SK-MEL-5 (cell line): ENCODE data around the gene BRSK2. TPM values are rescaled to one million over a fixed set of nuclear protein-coding genes. Genes with fewer than 3 reads are reported as not detected.

ENCODE experiments used
- DNase-seq: peaks from one replicate; pipeline ENCODE4 v3.0.0-alpha.2; 2016; ENCODE audit warnings: low read depth, low spot score
- in situ Hi-C: cut with HindIII; loops from 2 replicates; pipeline ENCODE4 v1.10.0; 2016; ENCODE audit warnings: low sequenced_read_pairs, high pct_unique_total_duplicates, low pct_unique_long_range_greater_than_20kb
- total RNA-seq: library from RNA; depleted of rRNA; stranded (reverse); fragments of >200 nt; shearing (Covaris generic); gene quantifications from 2 replicates; pipeline ENCODE4 v1.2.3, GENCODE V29; 2014

BRSK2 gene
- total RNA-seq, 1 experiment from 2014 or later, result 4.5 TPM

- DNase-seq, result no peak
Measured at GRCh38 chr11:1390569-1391164, 933 bp downstream of the BRSK2 start.

DNA sequence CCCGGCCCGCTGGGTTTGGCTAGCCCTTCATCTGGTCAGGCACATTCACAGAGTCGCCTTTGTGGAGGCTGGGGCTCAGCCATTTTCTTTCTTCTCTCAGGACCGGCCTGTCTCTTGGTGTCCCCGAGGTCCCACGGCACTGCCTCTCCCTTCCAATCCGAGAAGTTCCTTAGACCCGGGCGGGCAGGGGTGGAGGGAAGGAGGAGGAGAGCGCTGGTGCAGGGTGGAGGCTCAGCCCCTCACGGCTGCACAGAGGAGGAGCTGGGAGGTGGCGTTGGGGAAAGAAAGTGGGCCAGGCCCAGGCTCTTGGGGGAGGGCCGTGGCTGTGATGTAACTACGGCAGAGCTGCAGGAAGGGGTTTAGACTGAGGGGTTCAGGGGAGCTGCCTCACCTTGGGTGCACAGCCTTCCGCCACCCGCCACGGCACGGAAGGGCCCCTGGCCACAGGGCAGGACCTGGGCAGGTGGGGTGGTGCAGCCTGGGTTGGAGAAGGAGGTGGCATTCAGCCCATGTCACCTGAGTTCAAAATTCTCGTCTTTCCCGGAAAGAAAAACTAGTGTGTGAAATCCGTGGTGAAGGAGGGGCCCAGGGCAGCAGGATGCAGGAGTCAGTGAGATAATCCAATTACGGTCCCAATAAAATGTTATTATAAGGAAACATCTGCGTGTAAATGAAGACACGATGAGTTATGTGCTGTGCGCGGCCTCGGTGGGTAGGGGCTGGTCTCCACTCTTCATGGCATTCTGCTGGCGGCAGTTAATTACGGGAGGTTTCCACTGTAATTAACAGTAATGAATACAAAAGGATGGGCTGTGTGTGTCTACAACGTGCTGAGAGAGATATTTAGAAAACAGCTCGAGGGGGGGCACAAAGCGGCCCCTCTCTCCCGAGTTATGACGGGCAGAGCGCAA lies 1.7 kb downstream of the BRSK2 start:
- in situ Hi-C loops, result no loop called here

More at GRCh38 chr11:1390569-1391164, 933 bp downstream of the BRSK2 start:
- in situ Hi-C loops, result no loop called here

GRCh38 chr11:1392111-1392510 lies 2.4 kb downstream of the BRSK2 start:
- in situ Hi-C loops, result no loop called here
- DNase-seq, result no peak

More for the DNA sequence above, 1.7 kb downstream of the BRSK2 start:
- no peak for DNase-seq

- in situ Hi-C loops, result no loop called here
- no peak for DNase-seq
Measured at GRCh38 chr11:1392561-1392960, 2.8 kb downstream of the BRSK2 start.

GRCh38 chr11:1393038-1393710 lies 3.4 kb downstream of the BRSK2 start:
- in situ Hi-C loops, result no loop called here
- DNase-seq, result no peak

DNA sequence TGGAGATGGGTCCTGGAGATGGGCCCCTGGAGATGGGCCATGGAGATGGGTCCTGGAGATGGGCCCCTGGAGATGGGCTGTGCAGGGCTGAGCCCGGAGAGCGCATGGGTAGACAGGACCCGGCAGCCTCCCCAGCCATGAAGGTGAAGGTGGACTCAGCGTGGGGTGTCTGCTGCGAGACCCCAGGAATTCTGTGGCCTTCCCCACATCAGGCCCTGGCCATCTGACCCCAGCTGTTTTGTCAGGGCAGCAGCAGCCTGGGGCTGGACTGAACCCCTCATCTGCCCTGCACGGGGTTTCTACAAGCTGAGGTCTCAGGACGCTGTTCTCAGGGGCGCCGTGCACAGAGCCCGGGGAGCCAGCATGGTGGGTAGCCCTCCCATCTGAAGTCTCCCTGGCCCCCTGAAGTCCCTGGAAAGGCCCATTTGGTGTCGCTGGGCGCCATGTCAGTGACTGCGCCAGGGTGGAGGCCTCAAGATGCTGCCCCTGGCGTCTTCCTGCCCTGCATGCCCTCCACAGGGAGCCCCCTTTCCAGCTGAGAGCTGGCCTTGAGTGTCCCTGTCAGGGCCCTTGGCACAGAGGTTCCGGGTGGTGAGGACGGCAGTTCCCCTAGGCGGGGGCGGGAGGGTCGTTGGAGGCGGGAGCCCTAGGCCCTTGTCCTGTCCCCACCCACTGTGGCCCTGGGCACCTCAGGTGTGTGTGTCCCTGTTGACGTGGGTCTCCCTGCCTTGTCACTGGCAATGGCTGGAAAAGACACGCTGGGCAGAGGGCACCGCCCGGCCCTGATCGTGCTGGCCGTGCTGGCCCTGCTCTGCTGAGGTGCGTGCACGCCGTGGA lies 5.4 kb downstream of the BRSK2 start:
- DNase-seq, result no peak
- in situ Hi-C loops, result no loop called here

DNA sequence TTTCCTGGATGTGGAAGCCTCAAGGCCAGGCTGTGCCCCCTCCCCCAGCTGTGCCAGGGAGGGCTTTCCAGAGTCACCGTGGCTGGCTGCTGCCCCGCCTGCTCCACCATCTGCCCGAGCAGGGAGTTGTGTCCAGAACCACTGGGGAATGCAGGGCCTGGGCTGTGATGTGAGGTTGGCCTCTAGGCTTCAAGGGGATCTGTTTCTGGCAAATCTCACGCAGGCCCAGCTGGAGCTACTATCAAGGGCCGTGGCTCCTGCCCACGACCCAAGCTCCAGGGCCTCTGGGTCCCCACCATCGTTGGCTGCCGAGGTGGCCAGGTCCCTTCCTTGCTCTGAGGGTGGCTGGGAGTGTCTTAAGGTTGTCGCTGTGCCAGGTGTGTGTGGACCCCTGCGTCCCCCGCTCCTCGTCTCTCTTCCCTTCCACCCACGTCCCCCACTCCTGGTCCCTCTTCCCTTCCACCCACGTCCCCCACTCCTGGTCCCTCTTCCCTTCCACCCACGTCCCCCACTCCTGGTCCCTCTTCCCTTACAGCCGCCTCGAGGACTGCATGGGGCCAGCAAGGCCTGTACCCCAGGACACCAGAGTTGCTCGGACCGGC lies 6.1 kb downstream of the BRSK2 start:
- in situ Hi-C loops, result no loop called here
- no peak for DNase-seq

DNA sequence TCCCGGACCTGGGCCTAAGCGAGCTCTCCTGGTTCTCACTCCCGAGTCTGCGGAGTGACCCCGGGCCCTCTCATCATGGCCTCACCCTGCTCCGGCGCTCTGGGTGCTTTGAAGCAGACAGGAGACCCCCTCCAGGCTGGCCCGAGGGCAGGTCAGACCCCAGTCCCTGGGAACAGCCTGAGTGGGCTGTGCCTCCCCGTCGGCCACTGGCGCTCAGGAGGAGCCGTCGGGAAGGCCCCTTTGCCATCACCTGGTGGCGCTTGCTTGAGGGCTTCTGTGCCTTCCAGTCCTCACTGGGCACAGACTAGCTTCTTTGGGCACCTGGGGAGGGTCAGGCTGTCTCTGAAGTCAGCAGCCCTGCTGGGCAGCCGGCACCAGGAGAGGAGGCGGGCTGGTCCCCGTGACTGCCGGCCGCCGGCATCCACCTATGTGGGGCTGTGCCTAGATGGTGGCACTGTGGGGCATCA lies 6.7 kb downstream of the BRSK2 start:
- in situ Hi-C loops, result no loop called here
- DNase-seq, result no peak

DNA sequence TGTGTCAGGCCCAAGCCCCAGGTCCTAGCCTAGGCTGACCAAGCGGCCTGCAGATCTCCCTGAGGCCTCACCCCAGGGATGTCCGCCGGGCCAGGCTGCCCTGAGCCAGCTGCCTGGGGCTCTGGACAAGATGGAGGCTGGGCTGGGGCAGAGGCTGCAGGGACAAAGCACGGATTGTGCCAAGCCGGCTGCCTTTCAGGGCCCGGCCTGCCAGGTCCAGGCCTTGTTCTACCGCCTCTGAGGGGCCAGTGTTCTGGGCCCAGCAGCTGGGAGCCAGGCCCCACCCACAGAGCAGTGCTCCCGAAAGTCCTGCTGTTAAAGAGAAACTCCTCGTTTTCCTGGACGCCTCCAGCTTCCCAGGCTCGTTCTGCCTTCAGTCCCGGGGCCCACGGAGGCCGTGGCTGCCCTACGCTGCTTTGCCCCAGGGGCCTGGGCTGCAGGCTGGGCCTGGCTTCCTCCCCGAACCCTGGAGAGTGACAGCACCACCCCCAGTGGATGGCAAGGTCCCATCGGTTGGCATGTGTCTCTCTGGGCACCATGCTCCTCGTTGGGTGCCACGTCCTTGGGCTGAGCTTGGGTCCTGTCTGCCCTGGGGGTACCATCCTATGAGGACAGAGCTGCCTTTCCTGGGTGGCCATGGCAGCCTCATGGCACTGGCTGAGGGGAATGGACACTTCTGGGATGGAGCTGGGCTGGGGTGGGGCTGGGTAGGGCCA lies 7.6 kb downstream of the BRSK2 start:
- peak; percentile 68 for DNase-seq
- in situ Hi-C loops, result no loop called here

- DNase-seq, result no peak
- in situ Hi-C loops, result no loop called here
Measured at GRCh38 chr11:1397862-1398527, 8.3 kb downstream of the BRSK2 start.

GRCh38 chr11:1398528-1399235 lies 8.9 kb downstream of the BRSK2 start:
- no peak for DNase-seq
- in situ Hi-C loops, result no loop called here

DNA sequence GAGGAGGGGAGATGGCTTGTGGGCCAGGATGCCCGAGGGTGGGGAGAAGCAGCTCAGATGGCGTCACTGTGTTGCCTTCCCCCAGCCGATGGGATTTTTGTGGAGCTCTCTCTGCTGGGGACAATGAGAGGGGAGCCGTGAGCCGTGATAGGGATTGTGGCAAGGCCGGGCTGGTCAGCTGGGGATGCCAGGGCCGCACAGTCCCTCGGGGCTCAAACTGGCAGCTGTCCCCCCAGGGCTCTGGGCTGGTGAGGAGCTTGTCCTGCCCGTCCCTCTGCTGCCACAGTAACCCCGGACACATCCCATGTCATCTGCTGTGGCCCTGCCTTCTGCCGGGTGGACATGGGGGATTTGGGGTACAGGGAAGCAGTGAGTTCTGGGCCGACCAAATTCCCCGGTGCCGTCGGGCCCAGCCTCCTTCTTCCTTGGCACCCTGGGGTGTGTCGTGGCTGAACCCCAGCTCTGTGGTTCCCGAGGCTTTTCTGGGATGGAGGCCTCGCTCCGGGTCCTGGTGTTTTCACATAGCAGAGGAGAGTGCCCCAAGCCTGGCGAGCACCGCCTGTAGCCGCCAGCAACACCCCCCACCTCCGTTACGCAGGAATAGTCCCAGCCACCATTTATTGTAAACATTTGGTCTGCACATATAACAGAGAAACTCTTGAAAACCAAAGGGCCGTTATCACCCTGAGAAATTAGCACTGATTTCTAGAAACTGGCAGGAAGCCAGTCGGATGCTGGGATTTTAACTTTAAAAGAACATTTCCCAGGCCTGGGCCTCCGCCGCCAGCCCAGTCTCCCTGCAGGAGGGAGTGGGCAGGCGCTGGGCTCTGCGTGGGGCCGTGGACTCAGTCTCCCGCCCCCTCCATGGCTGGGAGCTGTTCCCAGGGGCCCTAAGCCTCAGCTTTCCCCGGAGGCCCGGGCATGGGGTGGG lies 9.9 kb downstream of the BRSK2 start:
- in situ Hi-C loops, result no loop called here
- no peak for DNase-seq

GRCh38 chr11:1400317-1401170 lies 10.8 kb downstream of the BRSK2 start:
- in situ Hi-C loops, result no loop called here
- no peak for DNase-seq

GRCh38 chr11:1401171-1401445 lies 11.4 kb downstream of the BRSK2 start:
- DNase-seq, result no peak
- in situ Hi-C loops, result no loop called here
